ENCODE measurements around the gene DPH3.

DPH3 gene

DNA sequence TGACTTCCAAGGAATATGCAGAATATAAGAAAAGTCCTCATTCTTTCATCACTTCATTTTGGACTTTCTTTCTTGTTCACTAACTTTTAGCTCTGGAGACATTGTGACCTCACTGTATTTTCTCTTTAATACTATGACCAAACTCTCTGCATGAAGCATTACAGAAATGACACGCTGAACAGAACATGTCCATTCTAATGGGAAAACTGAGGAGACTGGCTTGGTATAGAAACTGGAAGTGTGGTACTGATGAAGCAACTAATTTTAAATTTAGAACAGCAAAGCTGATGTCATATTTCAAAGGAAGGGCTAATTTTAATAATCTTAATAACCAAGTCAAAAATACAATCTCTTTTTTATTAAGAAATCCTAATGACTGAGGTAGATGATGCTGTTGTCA lies 4.7 kb downstream of the DPH3 start:
- Histone ChIP-seq H3K4me1 (peaks cover 0 to 29% (median 14%) of the 10 kb centered on the region in 4 donors), H3K36me3 (peaks cover 20 to 27% (median 20%) of the 10 kb centered on the region in 3 donors), H3K4me3 (no peak overlapping the region), H3K9me3 (no peaks in the 10 kb centered on the region), H3K27me3 (no peaks in the 10 kb centered on the region), H3K27ac (no peak overlapping the region)
- DNase-seq: no peak
- intact Hi-C loops (cut with DNase I; ENCODE audit: low total_unique reads): no loop called here
- TF ChIP-seq, protein P1, sequence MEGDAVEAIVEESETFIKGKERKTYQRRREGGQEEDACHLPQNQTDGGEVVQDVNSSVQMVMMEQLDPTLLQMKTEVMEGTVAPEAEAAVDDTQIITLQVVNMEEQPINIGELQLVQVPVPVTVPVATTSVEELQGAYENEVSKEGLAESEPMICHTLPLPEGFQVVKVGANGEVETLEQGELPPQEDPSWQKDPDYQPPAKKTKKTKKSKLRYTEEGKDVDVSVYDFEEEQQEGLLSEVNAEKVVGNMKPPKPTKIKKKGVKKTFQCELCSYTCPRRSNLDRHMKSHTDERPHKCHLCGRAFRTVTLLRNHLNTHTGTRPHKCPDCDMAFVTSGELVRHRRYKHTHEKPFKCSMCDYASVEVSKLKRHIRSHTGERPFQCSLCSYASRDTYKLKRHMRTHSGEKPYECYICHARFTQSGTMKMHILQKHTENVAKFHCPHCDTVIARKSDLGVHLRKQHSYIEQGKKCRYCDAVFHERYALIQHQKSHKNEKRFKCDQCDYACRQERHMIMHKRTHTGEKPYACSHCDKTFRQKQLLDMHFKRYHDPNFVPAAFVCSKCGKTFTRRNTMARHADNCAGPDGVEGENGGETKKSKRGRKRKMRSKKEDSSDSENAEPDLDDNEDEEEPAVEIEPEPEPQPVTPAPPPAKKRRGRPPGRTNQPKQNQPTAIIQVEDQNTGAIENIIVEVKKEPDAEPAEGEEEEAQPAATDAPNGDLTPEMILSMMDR (IDR thresholded peaks at IDR 0.05): no peak

DNA sequence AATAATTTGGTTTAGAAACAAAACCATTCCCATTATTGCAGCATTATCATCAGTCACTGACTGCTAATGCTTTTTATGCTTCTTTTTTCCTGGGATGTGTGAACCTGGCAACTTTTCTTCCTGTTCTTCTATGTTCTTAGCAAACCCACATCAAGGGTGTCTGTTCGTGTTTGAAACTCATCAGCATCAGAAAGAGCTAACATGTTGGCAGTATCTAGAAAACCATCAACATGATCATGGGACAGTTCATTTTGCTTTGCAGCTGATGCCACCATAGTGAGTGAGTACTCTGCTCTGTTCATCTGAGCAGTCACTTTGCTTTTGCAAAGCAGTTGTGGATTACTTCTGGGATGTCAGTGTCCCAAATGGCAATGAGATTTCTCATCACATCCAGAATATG lies 5.9 kb downstream of the DPH3 start:
- H3K27me3 ChIP-seq: no peaks in the 10 kb centered on the region
- peaks cover 20 to 27% (median 20%) of the 10 kb centered on the region in 3 donors for H3K36me3 ChIP-seq
- no peaks in the 10 kb centered on the region for H3K9me3 ChIP-seq
- H3K4me1 ChIP-seq: peaks cover 0 to 34% (median 10%) of the 10 kb centered on the region in 4 donors
- no peak for DNase-seq
- TF ChIP-seq, protein P1 (IDR thresholded peaks at IDR 0.05): no peak
- H3K4me3 ChIP-seq: no peak overlapping the region
- intact Hi-C loops (cut with DNase I; ENCODE audit: low total_unique reads): no loop called here
- H3K27ac ChIP-seq: no peak overlapping the region

DNA sequence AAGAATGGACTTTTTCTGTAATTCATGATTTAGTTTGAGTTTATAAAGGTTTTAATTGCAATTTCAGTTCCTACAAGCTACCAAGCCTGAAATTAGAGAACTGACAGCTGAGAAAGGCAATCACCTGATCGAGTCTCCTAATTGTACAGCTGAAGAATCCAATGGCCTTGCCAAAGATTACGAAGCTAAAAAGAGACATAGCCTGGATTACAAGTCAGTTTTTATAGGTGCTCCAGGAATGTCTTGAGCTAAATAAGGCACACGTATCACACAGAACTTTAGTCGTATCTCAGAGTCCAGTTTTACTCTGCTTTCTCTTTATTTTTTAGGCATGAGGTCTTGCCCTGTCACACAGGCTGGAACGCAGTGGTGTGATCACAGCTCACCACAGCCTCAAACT lies 6.6 kb downstream of the DPH3 start:
- DNase-seq: no peak
- no peak overlapping the region for H3K27ac ChIP-seq
- TF ChIP-seq, protein P1 (IDR thresholded peaks at IDR 0.05): no peak
- intact Hi-C loops (cut with DNase I; ENCODE audit: low total_unique reads): no loop called here
- no peaks in the 10 kb centered on the region for H3K9me3 ChIP-seq
- peaks cover 0 to 34% (median 5%) of the 10 kb centered on the region in 4 donors for H3K4me1 ChIP-seq
- H3K27me3 ChIP-seq: no peaks in the 10 kb centered on the region
- H3K36me3 ChIP-seq: peaks cover 20 to 27% (median 20%) of the 10 kb centered on the region in 3 donors
- no peak overlapping the region for H3K4me3 ChIP-seq

DNA sequence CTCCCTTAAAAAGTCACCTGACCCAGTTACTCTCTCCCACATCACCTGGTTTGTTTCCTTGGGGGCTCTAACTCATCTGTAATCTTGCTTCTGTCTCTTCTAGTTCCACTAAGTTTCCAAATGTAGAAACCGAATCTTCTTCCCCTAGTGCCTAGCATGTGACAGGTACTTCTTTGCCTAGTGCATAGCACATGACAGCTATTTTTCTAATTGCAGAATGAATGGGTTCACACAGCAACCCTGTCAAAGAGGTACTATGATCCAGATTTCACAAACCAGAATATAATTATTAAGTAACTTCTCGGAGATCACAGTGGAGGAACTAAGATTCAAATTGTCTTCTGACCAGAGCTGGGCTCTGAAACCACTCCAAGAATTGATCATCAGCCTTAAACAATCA lies 7.4 kb downstream of the DPH3 start:
- peaks cover 0 to 34% (median 2%) of the 10 kb centered on the region in 4 donors for H3K4me1 ChIP-seq
- DNase-seq: no peak
- H3K9me3 ChIP-seq: no peaks in the 10 kb centered on the region
- no peak overlapping the region for H3K4me3 ChIP-seq
- no peaks in the 10 kb centered on the region for H3K27me3 ChIP-seq
- no peak overlapping the region for H3K27ac ChIP-seq
- TF ChIP-seq, protein P1 (IDR thresholded peaks at IDR 0.05): no peak
- intact Hi-C loops (cut with DNase I; ENCODE audit: low total_unique reads): no loop called here
- H3K36me3 ChIP-seq: peaks cover 20 to 27% (median 20%) of the 10 kb centered on the region in 3 donors

DNA sequence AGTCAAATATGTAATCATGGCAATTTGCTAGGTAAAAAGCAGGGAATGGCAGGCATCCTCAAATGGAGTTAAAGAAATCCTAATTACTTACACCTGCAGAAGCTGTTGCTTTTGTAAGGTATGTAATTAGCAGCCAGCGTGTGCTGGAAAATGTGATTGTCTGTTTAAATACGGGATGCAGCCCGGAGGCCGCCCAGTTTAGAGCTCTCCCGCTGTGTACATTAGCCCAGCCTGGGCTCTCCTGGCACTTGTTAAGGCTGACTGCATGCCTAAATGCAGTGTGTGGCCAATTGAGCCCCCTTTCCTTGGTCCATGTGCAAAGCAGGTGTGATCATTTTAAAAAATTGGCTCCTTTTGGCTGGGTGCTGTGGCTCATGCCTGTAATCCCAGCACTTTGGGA lies 9.0 kb downstream of the DPH3 start:
- DNase-seq: no peak
- H3K4me3 ChIP-seq: no peak overlapping the region
- TF ChIP-seq, protein P1 (IDR thresholded peaks at IDR 0.05): no peak
- H3K27me3 ChIP-seq: no peaks in the 10 kb centered on the region
- H3K36me3 ChIP-seq: peaks cover 18 to 27% (median 19%) of the 10 kb centered on the region in 3 donors
- intact Hi-C loops (cut with DNase I; ENCODE audit: low total_unique reads): no loop called here
- no peak overlapping the region for H3K27ac ChIP-seq
- no peaks in the 10 kb centered on the region for H3K9me3 ChIP-seq
- peaks cover 0 to 28% (median 2%) of the 10 kb centered on the region in 4 donors for H3K4me1 ChIP-seq

DNA sequence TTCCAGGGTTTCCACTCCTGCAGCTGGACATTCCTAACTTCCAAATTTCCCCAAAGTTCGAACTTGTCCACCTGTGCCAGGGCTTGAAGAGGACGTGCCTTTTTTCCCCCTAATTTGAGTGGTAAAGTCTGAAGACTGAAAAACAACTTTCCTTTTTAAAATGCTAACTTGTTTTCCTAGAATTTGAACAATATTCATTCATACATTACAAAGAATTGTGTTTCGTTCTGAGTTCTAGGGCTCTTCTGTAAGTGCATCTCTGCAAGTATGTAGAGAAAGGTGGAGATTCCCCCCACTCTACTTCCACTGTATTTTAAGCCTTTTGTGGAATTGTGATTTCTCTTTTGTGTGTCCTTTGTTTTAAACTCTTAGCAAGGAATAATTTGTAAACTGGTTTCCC lies 9.4 kb downstream of the DPH3 start:
- Histone ChIP-seq H3K4me1 (peaks cover 0 to 28% (median 2%) of the 10 kb centered on the region in 4 donors), H3K27me3 (no peaks in the 10 kb centered on the region), H3K27ac (no peak overlapping the region), H3K9me3 (no peaks in the 10 kb centered on the region), H3K4me3 (no peak overlapping the region), H3K36me3 (peaks cover 14 to 27% (median 15%) of the 10 kb centered on the region in 3 donors)
- intact Hi-C loops (cut with DNase I; ENCODE audit: low total_unique reads): no loop called here
- no peak for DNase-seq
- TF ChIP-seq, protein P1 (IDR thresholded peaks at IDR 0.05): no peak

All from tibial artery (tissue), 4 donors.